Measurements from ENCODE around the gene MAST4.

The MAST4 gene

GRCh38 chr5:66991746-66992145 lies 395.6 kb downstream of the MAST4 start:
- DNase-seq (ENCODE audit: low read depth) = no peak

- DNase-seq (ENCODE audit: low read depth) = no peak
Observed at GRCh38 chr5:66992547-66992946, 396.4 kb downstream of the MAST4 start.

DNA sequence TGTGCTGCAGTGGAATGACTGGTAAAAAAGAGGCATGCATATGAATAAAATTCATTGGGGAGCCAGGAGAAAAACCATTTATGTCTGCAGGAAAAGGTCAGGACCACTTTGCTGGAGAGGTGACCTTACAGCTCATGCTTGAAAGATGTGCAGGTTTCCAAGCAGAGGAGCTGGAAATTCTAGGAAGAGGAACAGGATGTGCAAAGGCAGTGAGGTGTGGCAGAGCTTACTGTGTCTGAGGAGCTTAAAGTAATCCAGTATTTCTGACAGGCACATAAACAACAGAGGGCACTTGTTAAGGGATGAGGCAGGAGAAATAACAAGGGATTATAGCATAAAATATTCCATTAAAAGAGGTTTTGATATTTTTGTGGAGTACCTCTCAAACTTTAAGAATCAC lies 397.3 kb downstream of the MAST4 start:
- no peak for DNase-seq (ENCODE audit: low read depth)

GRCh38 chr5:66993882-66994281 lies 397.7 kb downstream of the MAST4 start:
- no peak for DNase-seq (ENCODE audit: low read depth)

GRCh38 chr5:66994790-66995189 lies 398.6 kb downstream of the MAST4 start:
- DNase-seq (ENCODE audit: low read depth) = no peak

DNA sequence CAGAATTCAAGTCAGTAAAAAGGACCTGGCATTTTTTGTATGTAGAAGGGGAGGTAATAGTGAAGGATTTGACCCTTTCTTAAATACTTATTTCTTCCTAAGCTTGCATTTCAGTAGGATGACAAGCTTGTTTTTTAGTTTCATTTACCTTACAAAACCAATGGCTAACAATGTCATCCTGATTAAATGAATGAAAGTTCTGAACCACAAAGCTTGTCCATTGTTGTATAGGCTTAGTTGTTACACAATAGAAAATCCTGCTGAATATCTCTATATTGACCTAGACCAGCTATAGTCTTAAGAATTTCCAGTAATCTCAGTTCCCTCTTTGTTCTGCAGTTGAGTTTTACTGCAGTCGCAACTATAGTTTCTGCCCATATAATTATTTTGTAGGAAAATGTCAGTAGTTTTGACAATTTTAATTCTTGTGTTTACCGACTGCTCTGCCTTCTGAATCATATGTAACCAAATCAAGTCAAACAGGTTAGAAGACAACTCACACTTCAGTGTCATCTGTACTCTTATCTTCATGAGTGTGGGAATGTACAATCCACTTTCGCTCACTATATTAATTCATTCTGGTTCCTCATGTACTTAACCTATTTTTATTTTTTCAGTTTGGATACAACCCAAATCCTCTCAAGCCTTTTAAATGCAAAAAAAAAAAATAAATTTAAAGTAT lies 404.7 kb downstream of the MAST4 start:
- DNase-seq (ENCODE audit: low read depth) = no peak

- no peak for DNase-seq (ENCODE audit: low read depth)
Observed at GRCh38 chr5:67002832-67003684, 406.9 kb downstream of the MAST4 start.

DNA sequence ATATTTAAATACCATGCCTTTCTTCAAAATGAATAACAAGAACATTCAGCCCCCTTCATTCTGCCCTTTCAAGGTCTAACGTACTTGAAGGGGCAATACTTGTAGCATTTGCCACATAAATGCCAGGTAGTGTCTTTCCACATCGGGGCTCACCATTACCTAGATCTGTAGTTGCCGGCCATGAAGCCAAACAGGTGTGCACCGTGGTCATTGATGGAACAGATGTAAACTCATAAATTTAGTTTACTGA lies 407.4 kb downstream of the MAST4 start:
- DNase-seq (ENCODE audit: low read depth) = no peak

- peak; percentile 75 for DNase-seq (ENCODE audit: low read depth)
Observed at GRCh38 chr5:67003935-67004729, 407.9 kb downstream of the MAST4 start.

DNA sequence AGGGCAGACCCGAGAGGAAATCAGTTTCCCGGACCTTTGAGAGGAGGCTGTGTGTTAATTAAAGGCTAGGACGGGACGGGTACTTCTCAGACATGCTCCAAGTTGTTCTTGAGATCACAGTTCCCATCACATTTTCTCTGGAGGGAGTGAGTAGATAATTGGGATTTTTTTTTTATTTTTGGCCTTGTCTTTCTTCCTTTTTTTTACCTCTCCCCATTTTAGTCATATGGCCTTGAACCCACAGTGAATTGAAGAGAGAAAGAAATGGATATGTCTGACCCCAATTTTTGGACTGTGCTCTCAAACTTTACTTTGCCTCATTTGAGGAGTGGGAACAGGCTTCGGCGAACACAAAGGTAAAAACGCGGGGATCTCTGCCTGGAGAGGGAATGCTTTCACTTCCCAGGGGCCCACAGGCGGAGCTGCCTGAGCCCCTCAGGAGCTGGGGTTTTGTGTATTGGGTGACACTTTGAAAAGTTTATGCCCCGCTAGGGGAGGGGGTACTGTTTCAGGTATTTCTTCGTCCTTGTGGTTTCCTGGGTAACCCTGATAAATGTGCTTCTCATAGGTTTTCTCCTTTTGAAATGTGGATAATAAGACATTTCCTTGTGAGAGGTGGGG lies 408.6 kb downstream of the MAST4 start:
- DNase-seq (ENCODE audit: low read depth) = no peak

DNA sequence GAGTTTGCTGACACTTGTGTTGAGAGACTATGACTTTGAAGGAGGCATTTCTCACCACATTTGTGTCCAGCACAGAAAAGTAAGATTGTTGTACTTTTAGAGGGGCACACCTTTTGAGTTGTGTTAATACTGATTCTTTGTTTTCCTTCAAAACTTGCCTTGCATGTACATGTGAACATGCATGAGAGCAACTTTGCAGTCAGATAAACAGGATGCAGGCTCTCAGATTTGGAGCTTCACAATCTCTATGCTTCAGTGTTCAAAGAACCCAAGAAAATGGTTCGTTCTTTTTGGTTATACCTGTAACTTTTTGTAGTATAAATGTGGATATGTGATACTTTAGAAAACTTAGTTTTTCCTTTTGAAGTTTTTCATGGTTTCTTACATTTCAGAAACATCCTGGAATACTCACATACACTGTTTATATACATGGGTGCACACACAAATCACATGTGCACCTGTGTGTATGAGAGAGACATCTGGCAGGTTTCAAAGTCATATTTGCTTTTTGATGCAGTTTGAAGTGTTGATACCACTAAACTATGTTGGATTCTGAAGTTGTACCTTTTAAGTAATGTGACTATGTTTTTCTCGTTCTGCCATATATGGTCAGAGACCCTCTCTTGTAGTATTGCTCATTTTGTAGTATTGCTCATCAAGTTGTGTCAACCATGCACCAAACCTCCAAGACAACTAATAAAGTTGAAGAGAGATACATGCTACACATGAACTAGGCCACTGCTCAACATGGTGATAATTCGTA lies 409.7 kb downstream of the MAST4 start:
- no peak for DNase-seq (ENCODE audit: low read depth)

DNA sequence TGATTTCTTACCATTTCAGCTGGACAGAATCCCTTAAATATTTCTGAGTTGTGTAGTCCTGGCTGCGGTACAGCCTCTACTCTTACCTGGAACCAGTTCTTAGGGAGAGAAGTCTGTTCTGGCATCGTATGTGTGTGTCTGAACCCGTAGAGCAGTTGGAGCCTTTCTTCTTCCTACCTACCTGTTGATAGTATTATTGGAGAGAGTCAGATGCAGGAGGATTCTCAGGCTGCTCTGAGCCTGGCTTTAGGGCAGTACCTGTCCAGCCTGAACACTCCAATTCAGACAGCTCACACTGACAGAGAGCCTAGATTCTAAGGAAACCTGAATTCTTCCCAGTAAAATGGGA lies 410.3 kb downstream of the MAST4 start:
- no peak for DNase-seq (ENCODE audit: low read depth)

GRCh38 chr5:67009028-67009427 lies 412.8 kb downstream of the MAST4 start:
- DNase-seq (ENCODE audit: low read depth) = no peak

DNA sequence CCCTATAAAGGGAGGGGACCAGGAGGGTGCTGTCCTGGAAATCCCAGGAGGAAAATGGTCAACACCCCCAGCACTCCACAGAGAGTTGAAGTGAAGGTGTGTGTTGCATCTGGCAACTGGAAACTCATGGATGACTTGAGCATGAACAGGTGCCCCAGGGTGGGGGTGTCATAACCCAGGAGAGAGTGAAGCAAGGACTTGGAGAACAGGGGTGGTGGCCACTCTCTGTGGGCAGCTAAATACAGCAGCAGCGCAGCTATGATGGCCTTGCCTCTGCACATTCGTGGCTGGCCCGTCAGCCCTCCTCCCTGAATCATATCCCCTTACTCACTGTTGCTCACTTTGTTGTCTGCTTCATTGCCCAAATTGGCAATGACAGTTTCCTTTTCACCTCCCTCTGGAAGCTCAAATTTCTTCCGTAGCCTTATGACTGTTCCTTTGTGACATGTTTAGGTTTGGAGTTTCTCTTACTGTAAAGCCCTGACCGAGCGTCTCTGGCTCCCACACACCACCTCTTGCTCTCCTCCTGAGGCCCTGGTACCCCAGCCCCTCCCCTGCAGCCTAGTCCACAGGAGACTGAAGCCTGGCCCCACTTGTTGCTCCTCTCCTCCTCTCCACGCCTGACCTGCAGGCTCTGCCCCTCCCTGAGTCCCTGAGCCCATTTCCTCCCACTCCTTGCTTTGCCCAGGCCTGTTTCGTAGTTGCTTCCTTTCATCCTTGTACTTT lies 414.7 kb downstream of the MAST4 start:
- peak; percentile 75 for DNase-seq (ENCODE audit: low read depth)

DNA sequence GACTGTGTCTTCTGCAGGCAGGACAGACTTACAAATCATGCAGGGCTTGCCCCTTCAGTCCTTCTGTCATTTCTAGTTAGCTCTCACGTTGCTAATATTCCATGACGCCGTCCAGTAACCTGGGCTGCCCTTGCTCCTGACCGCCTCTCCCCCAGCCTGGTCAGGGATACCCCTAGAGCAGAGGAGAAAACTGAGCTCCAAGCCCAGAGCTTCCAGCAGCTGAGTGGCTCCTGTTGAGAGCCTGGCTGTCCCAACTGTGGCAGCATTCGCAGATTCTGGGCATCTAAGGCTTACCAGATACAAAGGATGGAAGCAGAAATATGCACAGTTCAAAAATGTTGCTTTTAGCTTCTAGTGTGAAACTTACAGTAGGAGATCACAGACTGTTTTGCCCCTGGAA lies 415.2 kb downstream of the MAST4 start:
- no peak for DNase-seq (ENCODE audit: low read depth)

DNA sequence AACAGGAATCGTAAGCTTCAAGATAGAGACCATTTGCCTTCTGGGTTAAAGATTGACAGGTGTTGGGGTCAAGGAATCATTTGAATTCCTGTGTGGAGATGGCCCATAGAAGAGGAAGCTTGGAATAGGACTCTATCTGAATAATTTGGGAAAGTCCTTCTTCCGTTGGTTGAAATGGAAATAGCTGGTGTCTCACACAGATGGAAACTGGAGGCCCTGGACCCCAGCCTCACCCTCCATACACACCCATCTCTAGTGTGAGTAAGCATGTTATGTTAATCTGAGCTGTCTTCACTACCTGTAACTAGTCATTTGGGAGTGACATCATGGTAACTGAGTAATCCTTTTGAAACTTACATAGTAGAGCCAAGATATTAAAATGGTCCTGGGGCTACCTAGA lies 416.0 kb downstream of the MAST4 start:
- DNase-seq (ENCODE audit: low read depth) = no peak

- DNase-seq (ENCODE audit: low read depth) = no peak
Observed at GRCh38 chr5:67013719-67014118, 417.5 kb downstream of the MAST4 start.

DNA sequence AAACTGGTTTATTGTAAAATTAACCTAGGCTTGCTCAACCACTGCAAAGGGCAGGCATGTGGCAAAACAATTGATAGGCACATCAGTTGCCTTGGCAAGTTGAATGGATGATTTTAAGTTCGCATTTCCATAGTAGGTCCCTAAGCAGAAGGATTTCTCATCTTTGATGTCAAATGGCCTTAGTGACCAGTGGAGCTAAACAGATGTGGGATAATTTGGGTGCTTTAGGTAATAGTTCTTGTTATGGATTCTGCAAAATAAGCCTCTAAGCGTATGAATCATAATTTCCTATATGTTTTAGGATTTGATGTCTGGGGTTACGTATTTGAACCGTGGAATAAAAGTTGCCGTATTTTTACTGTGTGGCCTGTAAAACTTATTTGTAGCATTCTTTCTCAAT lies 418.0 kb downstream of the MAST4 start:
- DNase-seq (ENCODE audit: low read depth) = no peak

GRCh38 chr5:67014957-67015400 lies 418.8 kb downstream of the MAST4 start:
- DNase-seq (ENCODE audit: low read depth) = no peak

DNA sequence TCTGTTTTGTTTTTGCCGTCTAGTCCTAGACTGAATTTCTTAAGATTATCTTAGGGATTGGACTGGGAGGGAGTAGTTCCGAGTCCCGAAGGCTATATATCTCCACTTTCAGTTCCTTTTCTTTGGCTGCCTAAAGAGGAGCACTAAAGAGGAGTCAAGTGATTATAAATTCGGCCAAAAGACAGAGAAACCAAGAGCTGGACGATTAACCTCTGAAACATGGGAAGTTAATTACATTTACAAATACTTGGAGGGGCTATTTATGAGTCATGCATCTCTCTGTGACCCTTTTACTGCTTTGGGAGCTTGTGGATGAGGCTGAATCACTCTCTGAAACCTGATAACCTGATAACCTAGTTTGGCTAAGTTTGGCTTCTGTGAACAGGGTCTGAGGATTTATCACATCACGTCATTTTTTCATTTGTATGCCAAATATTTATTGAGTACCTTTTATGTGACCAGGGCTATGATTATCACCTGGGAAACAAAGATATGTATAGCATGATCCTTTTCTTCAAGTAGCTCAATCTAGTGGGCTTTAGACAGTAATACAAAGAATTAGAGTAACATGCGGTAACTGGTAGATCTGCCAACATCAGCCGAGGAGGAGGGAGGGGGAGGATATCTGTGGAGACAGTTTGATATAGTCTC lies 419.5 kb downstream of the MAST4 start:
- no peak for DNase-seq (ENCODE audit: low read depth)
